ENCODE data around the gene TUBA8.
"Not testable (repeated sequence)": the region's sequence is repeated elsewhere in the genome, so short reads cannot be mapped to it uniquely, and the experiment has no call there.

DNA sequence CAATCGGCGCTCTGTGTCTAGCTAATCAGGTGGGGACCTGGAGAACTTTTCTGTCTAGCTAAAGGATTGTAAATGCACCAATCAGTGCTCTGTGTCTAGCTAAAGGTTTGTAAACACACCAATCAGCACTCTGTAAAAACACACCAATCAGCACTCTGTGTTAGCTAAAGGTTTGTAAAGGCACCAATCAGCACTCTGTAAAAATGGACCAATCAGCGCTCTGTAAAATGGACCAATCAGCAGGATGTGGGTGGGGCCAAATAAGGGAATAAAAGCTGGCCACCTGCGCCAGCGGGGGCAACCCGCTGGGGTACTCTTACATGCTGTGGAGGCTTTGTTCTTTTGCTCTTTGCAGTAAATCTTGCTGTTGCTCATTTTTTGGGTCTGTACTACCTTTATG is 30.4 kb downstream of the TUBA8 start:
- TF ChIP-seq, protein P1, sequence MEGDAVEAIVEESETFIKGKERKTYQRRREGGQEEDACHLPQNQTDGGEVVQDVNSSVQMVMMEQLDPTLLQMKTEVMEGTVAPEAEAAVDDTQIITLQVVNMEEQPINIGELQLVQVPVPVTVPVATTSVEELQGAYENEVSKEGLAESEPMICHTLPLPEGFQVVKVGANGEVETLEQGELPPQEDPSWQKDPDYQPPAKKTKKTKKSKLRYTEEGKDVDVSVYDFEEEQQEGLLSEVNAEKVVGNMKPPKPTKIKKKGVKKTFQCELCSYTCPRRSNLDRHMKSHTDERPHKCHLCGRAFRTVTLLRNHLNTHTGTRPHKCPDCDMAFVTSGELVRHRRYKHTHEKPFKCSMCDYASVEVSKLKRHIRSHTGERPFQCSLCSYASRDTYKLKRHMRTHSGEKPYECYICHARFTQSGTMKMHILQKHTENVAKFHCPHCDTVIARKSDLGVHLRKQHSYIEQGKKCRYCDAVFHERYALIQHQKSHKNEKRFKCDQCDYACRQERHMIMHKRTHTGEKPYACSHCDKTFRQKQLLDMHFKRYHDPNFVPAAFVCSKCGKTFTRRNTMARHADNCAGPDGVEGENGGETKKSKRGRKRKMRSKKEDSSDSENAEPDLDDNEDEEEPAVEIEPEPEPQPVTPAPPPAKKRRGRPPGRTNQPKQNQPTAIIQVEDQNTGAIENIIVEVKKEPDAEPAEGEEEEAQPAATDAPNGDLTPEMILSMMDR (IDR thresholded peaks at IDR 0.05) = not testable (repeated sequence)
- TF ChIP-seq POLR2A, EP300 (IDR thresholded peaks at IDR 0.05): not testable (repeated sequence)

Measured in ovary (tissue), 3 donors.